HCT116 (cell line): ENCODE data around the gene MIS18BP1.

ENCODE experiments used
- CTCF ChIP-seq, 3 experiments: fragments of 200-600 bp in 1 of 3; sonication (generic) in 1 of 3; IDR thresholded peaks in 2 of 3; conservative IDR thresholded peaks in 1 of 3; 2 replicates each; pipeline ENCODE4 v1.5.1; 2012 to 2017; ENCODE audit warnings: low read depth in 2 of 3, low read length in 2 of 3, antibody characterized with exemption in 1 of 3, borderline replicate concordance in 1 of 3, control low read depth in 1 of 3, mild to moderate bottlenecking in 1 of 3, mixed read lengths in 1 of 3, mixed run types in 1 of 3, moderate library complexity in 1 of 3; ENCODE audit not compliant: insufficient read depth in 1 of 3
- JUND ChIP-seq: IDR thresholded peaks from 2 replicates; pipeline ENCODE4 v1.6.1; 2012
- ZNF274 ChIP-seq: fragments of 200-500 bp; sonication (Bioruptor generic); IDR thresholded peaks from 2 replicates; pipeline ENCODE4 v1.6.1; 2014; ENCODE audit warnings: mild to moderate bottlenecking, low read depth, low read length, inconsistent platforms

- TF ChIP-seq CTCF (IDR thresholded peaks at IDR 0.05 in 2 of 3, conservative IDR thresholded peaks at IDR 0.05 in 1 of 3; ENCODE audit: borderline replicate concordance in 1 of 3, insufficient read depth in 1 of 3, low read depth in 2 of 3, low read length in 2 of 3): no peak
- TF ChIP-seq ZNF274: no peak
- no peak for TF ChIP-seq JUND
Observed at GRCh38 chr14:45212231-45212630, 40.8 kb downstream of the MIS18BP1 start.
